Measurements from ENCODE around the gene PTPRU.
"Not testable (repeated sequence)": the region's sequence is repeated elsewhere in the genome, so short reads cannot be mapped to it uniquely, and the experiment has no call there.

PTPRU gene

DNA sequence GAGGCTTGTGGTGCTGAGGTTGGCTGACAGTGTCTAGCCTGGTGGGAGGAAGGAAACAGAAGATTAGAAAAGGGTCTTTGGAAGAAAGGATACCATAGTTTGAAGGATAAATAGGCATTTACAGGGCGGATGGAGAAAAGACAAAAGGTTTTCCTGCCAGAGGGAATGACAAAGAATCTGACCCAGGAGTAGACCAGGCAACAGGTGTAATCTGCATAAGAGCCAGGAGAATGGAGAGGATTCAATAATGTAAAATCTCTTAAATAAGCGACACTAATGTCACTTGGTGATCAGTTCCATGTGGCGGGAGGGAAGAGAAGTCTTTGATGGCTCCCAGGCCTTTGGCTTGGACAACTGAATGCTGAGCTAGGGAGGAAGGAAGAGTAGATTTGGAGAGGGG, 15.0 kb upstream of the PTPRU start:
- DNase-seq (ENCODE audit: low spot score) = no peak
- no peak for FAIRE-seq

DNA sequence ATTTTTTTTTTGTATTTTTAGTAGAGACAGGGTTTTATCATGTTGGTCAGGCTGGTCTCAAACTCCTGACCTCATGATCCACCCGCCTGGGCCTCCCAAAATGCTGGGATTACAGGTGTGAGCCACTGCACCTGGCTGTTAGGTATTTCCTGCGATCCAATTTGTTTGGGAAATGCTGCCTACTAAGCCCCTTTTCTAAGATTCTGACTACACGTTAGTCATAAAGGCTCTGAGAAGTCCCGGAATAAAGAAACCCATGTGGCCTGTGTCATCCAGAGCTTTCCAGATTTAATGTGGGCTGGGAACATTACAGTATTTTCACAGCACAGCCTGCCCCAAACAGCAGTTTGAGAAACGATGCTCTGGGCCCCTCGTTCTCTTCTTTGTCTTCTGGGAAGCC, 14.1 kb upstream of the PTPRU start:
- not testable (repeated sequence) for FAIRE-seq

DNA sequence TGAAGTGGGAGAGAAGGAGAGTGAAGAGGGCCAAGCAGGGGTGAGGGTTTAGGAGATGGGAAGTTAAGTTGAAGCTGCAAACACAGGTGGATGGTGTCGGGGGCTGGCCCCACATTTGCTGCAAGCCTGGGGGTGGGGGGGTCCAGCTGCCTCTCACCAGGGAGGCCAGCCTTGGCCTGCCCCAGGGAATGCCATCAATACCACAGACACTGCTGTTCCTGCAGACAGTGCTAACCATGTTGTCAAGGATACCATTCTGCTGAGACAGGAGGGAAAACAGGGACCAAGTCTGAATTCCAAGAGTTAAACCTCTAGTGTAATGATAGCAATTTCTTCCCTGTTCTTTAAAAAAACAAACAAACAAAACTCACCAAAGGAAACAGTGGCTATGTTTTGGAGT, 13.6 kb upstream of the PTPRU start:
- FAIRE-seq = no peak

More for the DNA sequence above, 14.1 kb upstream of the PTPRU start:
- DNase-seq (ENCODE audit: low spot score) = not testable (repeated sequence)

DNA sequence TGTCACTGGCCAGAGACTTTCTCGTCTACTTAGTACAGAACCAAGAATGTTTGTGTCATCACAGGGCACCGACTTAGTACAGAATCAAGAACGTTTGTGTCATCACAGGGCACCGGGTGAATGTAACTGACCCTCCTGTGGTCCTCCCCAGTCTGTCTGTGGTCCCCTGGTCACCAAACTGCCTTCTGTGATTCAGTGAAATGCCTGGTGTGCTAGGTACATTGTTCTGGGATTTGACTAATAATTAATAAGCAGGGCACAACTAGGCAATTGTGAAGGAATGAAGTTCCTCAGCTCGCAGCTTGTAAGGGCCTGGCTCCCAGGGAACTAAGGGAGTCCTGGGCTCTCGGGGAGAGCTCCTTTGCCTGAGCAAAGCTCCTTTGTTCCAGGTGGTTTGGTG, 12.8 kb upstream of the PTPRU start:
- DNase-seq (ENCODE audit: low spot score) (no peak), FAIRE-seq (no peak)

More for the DNA sequence above, 13.6 kb upstream of the PTPRU start:
- no peak for DNase-seq (ENCODE audit: low spot score)

DNA sequence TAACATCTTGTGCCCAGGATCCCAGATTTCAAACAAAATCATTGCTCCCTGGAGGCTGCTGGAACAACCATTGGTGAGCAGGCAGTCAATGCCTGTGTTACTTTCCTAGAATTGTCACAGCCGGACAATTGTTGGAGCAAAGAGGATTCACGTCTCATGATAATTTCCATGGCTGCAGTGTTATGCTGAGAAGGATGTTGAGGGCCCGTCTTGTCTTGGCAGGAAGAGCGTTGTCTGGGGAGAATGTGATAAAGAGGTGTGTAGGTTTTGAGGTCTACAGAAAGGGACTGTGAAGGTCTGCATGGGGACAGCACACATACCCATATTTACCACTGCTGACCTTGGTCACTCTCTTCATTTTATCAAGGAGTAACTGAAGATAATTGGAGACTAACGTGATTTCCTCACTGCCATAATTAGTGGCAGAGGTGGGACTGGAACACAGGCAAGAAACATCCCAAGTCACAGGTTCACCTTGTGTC, 11.9 kb upstream of the PTPRU start:
- DNase-seq (ENCODE audit: low spot score) (no peak), FAIRE-seq (no peak)

DNA sequence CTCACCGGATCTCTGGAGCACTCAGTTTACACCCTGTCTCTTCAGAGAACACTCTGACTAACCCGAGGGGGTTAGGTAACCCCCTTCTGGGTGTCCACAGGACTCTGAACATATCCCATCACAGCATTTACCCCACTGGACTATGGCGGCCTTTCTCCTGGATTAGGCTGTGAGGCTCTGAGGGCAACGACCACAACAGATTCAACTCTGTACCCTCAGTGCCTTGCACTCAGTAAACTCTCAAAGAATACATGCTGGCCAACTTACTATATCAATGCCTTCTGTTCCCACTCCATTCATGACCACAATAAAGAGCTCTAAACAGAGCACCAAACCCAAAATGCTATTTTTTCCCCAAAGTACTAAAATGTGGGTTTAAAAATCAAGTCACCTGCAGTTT, 11.0 kb upstream of the PTPRU start:
- FAIRE-seq = no peak
- DNase-seq (ENCODE audit: low spot score) = no peak

DNA sequence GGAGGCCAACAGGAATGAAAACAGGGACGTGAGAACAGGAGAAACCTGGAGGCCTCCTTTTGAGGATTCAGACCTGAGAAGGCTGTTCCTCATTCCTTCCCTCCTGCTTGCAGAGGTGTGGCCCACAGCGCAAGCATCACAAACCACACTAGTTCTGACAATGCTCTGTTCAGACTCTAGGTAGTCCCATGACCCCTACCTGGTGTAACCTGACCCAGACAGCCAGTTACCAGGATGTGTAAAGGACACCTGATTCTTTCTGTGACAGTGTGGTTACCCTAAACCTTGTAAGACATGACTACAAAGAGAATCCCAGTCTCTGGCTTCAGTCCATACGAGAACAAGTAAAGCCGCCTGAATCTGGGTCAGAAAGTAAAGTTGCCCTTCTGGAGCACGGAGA, 8.8 kb upstream of the PTPRU start:
- FAIRE-seq (no peak), DNase-seq (ENCODE audit: low spot score) (no peak)

DNA sequence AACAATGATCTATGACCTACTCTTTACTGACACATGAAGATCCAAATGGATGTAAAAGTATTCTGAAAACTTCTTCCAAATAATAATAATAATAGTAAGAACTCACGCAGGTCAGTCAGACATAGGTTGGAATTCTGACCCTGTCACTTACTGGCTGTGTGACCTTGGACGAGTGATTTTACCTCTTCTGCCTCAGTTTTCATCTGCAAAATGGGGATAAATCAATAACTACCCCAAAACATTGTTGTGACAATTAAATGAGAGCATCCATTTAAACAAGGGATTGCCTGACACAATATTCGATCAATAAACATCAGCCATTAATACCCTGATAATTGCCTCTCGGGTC, 6.1 kb upstream of the PTPRU start:
- FAIRE-seq = no peak
- DNase-seq (ENCODE audit: low spot score) = no peak

DNA sequence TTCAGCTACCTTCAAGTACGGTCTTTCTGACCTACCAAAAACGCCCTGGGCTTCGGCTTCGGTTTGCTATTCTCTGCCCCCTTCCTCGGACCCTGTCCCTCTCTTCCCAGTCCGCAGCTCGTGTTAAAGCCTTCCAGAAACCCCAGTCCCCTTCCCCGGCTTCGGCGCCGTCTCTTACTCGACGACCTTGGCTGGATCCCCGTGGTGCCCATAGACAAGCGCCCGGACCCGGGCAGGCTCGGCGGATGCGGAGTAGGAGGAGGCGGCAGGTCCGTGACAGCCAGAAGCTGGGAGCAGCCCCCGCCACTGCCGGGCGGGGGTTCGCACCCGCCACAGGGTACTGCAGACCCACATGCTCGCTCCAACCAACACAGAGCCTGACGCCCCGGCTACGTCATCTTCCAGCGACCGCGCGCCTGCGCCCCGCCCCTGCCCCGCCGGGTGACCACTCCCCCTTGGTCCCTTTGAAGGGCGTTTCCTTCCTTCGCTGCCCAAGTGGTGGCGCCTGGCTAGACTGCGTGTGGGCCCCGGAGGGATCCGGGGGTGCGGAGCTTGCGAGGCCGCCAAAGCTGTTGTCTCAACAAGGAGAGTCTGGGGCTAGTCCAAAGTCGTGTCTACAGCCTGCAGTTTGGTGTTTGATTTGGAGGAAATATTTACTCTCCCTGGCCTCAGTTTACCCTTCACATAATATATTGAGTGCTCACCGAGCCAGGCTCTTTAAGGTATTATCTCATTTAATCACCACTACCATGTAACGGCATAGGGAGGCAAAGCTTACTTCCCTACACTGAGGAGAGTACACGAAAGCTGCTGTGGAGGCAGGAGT, 5.6 kb upstream of the PTPRU start, which contains the start of gene MECR:
MECR (minus strand) TSS at position 382 of the 826 bp plus-strand sequence; CDS start at position 354, 28 bp downstream.
- FAIRE-seq = peak; percentile 2
- peak; percentile 80 for DNase-seq (ENCODE audit: low spot score)

DNA sequence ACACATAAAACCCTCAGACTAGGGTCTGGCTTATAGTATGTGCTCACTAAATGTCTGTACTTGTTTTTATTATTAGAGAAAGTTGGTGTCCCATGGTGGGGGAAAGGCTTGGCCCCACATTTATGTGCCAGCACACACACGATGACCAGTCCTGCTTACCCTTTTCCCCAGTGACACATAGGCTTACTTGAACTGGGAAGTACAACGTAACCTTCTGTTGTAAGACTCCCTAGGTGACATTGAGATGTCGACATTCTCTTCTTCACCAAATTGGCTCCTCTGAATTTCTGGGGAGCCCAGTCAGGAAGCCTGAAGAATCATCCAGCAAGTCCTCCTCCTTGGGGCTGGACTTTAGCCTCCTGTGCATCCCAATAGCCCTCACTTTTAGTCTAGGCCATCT, 3.9 kb upstream of the PTPRU start:
- FAIRE-seq = no peak
- no peak for DNase-seq (ENCODE audit: low spot score)

DNA sequence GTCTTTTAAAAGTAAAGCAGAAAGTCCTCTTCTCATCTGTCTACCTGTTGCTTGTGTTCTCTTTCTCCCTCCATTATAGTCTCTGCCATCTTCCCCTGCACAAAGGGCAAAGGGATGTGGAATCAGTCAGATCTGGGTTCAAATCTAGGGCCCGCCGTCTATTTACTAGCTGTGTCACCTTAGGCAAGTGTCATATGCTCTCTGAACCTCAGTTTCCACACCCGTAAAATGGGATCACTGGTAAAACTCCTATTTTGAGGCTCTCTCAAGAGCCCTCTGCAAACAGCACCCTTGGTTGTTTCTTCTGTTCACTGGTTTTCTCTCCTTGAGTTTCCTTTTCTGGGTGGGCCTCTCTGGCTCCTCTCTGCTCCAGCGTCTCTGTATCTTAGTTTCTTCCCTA, 2.6 kb upstream of the PTPRU start:
- FAIRE-seq (no peak), DNase-seq (ENCODE audit: low spot score) (no peak)

DNA sequence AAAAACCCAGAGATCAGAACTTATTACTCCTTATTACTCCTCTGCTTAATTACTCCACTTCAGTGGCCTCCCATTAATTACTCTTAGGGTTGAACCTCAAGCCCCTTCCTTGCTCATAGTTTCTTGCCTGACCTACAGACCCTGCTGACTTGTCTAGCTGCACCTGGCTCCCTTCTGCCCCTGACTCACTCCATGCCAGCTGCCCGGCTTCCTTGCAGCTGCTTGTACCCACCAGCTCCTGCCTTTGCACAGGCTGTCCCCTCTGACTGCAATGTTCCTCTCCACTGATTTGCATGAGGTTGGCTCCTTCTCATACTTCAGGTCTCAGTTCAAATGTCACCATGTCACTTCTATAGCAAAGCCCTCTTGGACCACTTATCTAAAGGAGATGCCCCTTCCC, 1.9 kb upstream of the PTPRU start:
- FAIRE-seq = no peak
- DNase-seq (ENCODE audit: low spot score) = no peak

DNA sequence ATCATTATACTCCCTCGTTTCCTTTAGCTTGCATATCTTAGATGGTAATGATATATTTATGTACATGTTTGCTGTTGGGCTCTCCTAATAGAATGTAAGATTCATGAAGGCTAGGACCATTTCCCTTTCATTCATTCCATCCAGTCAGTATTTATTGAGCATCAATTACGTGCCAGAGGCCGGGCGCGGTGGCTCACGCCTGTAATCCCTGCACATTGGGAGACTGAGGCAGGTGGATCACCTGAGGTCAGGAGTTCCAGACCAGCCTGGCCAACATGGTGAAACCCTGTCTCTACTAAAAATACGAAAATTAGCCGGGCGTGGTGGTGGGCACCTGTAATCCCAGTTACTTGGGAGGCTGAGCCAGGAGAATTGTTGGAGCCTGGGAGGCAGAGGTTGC, 1.4 kb upstream of the PTPRU start:
- not testable (repeated sequence) for DNase-seq (ENCODE audit: low spot score); FAIRE-seq

DNA sequence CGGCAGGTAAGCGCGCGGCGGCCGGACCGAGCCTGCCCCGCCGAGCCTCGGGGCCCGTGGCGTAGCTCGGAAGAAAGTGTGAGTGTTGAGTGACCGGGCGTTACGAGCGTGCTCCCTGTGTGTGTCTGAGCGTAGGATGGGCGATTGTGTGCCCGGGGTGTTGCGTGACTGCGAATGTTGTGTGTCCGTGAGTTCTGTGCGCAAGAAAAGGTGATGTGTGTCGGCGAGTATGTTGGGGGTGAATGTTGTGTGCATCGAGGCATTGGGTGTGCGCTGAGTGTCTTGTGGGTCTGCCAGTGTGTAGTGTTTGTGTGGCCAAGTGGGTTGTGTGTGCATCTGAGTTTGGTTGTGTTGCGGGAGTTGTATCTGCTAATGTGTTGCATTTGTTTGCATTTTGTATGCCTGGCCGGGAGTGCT, 398 bp downstream of the PTPRU start:
- DNase-seq (ENCODE audit: low spot score) (no peak), FAIRE-seq (no peak)

DNA sequence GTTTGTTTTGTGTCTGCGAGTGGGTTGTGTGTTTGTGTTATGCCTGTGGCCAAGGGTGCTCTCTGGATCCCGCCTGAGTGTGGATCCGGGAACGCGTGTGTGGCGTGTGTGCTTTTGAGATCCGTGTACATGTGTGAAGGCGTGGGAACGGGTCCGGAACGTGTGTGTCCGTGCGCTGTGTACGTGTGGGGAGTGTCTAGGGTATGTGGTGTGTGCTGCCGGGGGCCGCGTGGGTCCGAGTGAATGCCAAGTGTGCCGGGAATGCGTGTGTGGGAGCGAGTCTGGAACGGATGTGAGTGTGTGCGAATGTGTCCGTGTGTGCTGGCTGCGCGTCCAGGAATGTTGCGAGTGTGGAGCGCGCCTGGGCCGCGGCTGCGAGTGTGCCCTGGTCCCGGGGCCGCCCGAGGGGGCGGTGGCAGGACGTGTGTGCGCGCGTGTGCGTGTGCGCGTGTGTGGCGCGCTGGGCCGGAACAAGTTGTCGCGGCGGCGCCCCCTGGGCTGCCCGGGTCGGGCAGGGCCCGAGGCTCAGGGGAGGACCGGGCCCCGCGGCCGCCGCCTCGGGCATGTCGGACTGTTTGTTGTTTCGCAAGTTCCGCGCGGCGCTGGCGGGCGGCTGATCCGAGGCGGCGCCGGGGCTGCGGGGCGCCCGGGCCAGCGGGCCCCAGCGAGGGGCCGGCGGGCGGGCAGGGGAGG, 953 bp downstream of the PTPRU start:
- DNase-seq (ENCODE audit: low spot score) (no peak), FAIRE-seq (no peak)

DNA sequence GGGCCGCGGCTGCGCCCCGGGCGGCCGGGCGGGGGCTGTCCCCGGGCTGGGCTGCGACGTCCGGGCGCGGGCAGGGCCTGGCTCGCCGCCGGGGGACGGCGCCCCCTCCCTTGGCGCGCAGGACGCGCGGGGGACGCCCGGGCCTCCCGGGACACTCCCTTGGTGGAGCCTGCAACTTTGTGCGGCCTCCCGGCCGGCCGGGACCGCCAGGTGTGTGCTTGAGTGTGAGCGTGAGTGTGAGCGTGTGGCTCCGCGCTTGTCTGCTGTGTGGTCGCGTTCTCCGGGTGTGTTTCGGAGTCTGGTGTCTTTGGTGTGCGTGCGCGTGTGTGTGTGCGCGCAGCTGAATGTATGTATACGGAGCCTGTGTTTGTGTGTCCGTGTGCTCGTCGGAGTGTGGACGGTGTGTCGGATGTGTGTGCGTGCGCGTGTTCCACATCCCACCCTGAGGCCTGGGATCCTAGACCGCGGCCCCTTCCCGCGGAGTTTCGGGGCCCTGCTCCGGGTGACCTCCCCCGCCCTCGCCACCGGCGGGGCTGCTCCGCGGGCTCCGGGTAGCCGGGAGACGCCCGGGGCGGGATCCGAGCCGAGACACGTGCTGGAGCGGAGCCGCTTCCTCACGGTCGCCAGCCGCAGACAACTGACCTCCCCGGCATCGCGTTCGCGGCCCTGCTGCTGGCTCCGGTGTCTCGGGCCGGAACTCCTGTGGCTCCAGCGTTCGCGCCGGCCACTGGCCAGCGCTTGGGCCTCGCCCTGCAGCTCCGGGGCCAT, 1.7 kb downstream of the PTPRU start:
- FAIRE-seq = no peak
- DNase-seq (ENCODE audit: low spot score) = no peak

DNA sequence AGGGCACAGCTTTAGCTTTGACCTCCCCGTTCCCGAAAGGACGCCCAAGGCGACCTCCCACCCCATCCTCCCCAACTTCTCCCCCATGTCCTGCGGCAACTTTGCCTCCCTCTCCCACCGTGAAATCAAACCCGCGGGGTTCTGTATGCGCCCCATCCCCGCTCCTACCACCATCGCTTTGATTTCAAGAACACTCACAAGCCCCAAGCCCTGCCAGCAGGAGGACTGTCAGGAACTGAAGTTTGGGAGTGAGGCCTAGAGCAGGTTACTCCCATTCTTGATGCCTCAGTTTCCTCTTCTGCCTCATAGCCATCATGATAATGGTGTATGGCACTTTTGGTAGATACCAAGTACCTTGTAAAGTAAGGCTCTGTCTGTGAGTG, 2.3 kb downstream of the PTPRU start:
- DNase-seq (ENCODE audit: low spot score) = no peak
- FAIRE-seq = no peak

DNA sequence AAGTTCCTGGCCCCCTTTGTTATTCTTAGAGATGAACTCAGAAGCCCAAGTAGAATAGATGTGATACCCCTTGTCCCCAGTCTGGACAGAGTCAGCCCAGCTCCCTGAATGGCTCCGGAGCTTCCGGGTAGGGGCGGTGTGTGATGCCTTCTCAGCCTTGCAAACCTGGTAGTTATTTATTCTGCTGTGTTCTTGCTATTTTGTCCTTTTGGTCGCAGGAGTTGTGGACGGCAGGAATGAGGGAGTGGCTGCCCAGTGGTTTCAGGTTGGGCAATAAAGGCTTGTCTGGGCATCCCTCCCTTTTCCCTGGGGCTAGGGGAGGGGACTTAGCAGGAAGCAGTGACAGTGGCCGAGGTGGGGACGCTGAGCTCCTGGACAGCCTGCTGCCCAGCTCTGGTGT, 2.8 kb downstream of the PTPRU start:
- no peak for DNase-seq (ENCODE audit: low spot score)
- FAIRE-seq = no peak

DNA sequence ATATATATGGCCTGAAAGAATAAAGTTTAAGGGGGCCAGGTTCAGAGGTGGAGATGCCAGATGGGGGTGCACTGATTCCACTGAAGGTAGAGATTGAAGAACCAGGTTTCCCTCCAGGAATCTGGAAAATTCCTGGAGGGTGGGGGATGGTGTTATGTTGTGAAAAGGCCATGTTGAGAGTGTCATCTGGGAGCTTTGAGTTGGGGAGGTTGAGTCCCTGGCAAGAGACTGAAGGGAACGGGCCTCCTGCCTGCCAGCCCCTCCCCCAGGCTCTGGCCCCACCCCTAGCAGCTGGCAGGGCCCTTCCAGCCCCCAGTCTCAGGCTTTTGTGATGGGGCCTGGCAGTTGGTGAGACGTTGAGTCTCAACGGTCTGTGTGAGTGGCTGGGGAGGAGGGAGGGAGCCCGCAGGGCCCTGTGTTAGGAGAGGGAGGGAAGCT, 4.1 kb downstream of the PTPRU start:
- no peak for FAIRE-seq
- no peak for DNase-seq (ENCODE audit: low spot score)

DNA sequence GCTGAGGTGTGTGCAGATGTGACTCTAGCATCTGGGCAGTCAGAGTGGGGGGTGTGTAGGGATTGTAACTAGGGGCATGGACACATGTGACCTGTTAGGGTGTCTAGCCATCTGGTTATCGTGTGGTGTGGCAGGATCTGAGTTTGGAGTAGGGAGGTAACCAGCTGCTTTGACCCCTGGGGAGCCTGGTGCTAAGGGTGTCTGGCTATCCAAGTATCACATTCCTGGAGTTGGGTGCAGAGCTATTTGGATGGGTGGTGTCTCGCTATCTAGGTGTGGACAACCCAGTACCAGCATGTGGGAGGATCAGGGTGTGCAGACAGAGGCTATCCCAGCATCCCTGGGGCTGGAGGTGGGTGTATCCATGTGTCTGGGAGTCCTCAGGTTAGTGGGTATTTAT, 4.7 kb downstream of the PTPRU start:
- FAIRE-seq (no peak), DNase-seq (ENCODE audit: low spot score) (no peak)

DNA sequence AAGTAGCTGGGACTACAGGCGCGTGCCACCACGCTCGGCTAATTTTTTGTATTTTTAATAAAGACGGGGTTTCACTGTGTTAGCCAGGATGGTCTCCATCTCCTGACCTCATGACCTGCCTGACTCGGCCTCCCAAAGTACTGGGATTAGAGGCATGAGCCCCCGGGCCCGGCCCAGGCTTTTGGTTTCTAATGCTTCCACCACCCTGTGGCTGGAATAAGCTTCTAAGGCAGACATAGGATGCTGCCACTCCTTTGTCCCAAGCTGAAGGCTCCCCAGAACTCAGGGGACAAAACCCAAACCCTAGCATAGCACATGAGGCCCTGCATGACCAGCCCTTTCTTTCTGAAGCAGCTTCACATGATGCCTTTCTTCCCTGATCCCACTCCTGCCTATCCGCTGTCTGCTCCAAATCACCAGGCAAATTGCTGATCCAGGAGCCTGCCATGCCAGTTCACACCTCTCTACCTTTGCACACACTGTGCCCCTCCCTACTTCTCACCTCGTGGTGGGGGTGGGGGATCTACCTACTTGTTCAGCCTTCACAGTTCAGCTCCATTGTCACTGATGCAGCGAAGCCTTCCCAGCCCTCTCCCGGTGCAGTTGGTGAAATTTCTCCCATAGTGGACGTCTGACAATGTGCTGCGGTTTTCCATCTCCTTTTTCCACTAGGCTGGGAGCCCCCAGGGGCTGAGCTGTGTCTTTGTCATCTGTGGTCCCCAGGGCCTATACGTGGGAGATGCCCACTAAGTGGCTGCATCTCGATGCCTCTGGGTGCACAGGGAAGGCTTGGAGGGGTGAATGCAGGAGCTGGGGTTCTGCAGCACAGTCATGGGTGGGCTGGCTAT, 6.9 kb downstream of the PTPRU start:
- no peak for FAIRE-seq
- DNase-seq (ENCODE audit: low spot score) = peak; percentile 20

Data from RCC 7860 (cell line).